Naive thymus-derived CD4-positive, alpha-beta T cell (primary cell): Measurements from ENCODE around the gene RRP1B. TPM values are rescaled to one million over a fixed set of nuclear protein-coding genes. Genes with fewer than 3 reads are reported as not detected.

Experiments
- ATAC-seq: fragments of 150-1000 bp; cut with Tn5 transposase; 2 replicates; pipeline ENCODE4 v1.10.0; 2021; ENCODE audit warnings: mild to moderate bottlenecking, moderate library complexity
- CTCF ChIA-PET: fragments of 350-600 bp; sonication (Branson Sonifier 250); formaldehyde crosslinking; loops from one replicate; lab custom pipeline; 2021; ENCODE audit warnings: antibody characterized with exemption; lab: Charles Lee
- POLR2A ChIA-PET: fragments of 350-600 bp; sonication (Branson Sonifier 250); formaldehyde crosslinking; loops from one replicate; lab custom pipeline; 2021; ENCODE audit warnings: antibody characterized with exemption, inconsistent platforms; lab: Charles Lee
- DNase-seq, 9 donors: peaks; one replicate each; pipeline versions ENCODE4 v3.0.0 to v3.0.0-alpha.2; 2020 to 2022; ENCODE audit warnings: mixed read lengths in 1 of 9
- H3K27ac ChIP-seq: one replicate; pipeline ENCODE4 v1.7.0; 2013; ENCODE audit warnings: mild to moderate bottlenecking, low read depth, low read length, moderate library complexity
- H3K27me3 ChIP-seq, 2 donors: one replicate each; pipeline ENCODE4 v1.7.0; 2013; ENCODE audit warnings: low read length in 2 of 2, mild to moderate bottlenecking in 2 of 2, moderate library complexity in 2 of 2; ENCODE audit not compliant: control insufficient read depth in 2 of 2, insufficient read depth in 2 of 2
- H3K36me3 ChIP-seq, 3 experiments: 1 replicate in 2 of 3; 2 replicates in 1 of 3; pipeline ENCODE4 v1.7.0; 2013; ENCODE audit warnings: low read length in 3 of 3, mild to moderate bottlenecking in 3 of 3, moderate library complexity in 1 of 3; ENCODE audit not compliant: insufficient read depth in 3 of 3, control insufficient read depth in 2 of 3
- H3K4me1 ChIP-seq, 2 donors: one replicate each; pipeline ENCODE4 v1.7.0; 2013; ENCODE audit warnings: low read length in 2 of 2, mild to moderate bottlenecking in 2 of 2, moderate library complexity in 1 of 2; ENCODE audit not compliant: control insufficient read depth in 2 of 2, insufficient read depth in 2 of 2
- H3K4me3 ChIP-seq: 2 replicates; pipeline ENCODE4 v1.7.0; 2013; ENCODE audit warnings: mild to moderate bottlenecking, low read length
- H3K9me3 ChIP-seq, 3 experiments: 1 replicate in 2 of 3; 2 replicates in 1 of 3; pipeline ENCODE4 v1.7.0; 2013; ENCODE audit warnings: low read length in 3 of 3; ENCODE audit not compliant: control insufficient read depth in 2 of 3
- H3K27ac Mint-ChIP-seq, 9 donors: one replicate each; pipeline ENCODE4 v1.8.0; 2020 to 2022; ENCODE audit warnings: mixed read lengths in 9 of 9, mild to moderate bottlenecking in 8 of 9, moderate library complexity in 5 of 9, inconsistent platforms in 2 of 9
- H3K27me3 Mint-ChIP-seq, 5 donors: one replicate each; pipeline ENCODE4 v1.8.0; 2021 to 2022; ENCODE audit warnings: mixed read lengths in 5 of 5, mild to moderate bottlenecking in 1 of 5
- H3K36me3 Mint-ChIP-seq, 5 donors: one replicate each; pipeline ENCODE4 v1.8.0; 2020 to 2022; ENCODE audit warnings: mixed read lengths in 5 of 5, mild to moderate bottlenecking in 3 of 5, inconsistent platforms in 1 of 5
- H3K4me1 Mint-ChIP-seq, 7 donors: one replicate each; pipeline ENCODE4 v1.8.0; 2020 to 2022; ENCODE audit warnings: mixed read lengths in 7 of 7, mild to moderate bottlenecking in 3 of 7, inconsistent platforms in 1 of 7
- H3K4me3 Mint-ChIP-seq, 10 donors: one replicate each; pipeline ENCODE4 v1.8.0; 2020 to 2022; ENCODE audit warnings: mild to moderate bottlenecking in 10 of 10, mixed read lengths in 10 of 10, moderate library complexity in 6 of 10, inconsistent platforms in 2 of 10
- H3K9me3 Mint-ChIP-seq, 11 donors: one replicate each; pipeline ENCODE4 v1.8.0; 2020 to 2022; ENCODE audit warnings: mixed read lengths in 11 of 11, mild to moderate bottlenecking in 4 of 11, inconsistent platforms in 1 of 11, moderate library complexity in 1 of 11
- intact Hi-C, 2 donors: fragments of 100-400 bp; cut with micrococcal nuclease; formaldehyde crosslinking; loops; one replicate each; pipeline ENCODE4 v1.15.1; 2023
- polyA plus RNA-seq, 2 donors: library from polyadenylated mRNA; unstranded; fragments of 300-500 nt; fragmentation: Illumina TruSeq; gene quantifications; one replicate each; pipeline ENCODE4 v1.2.3, GENCODE V29; 2021
- total RNA-seq, 6 experiments: library from RNA in 5 of 6; stranded (reverse) in 5 of 6; gene quantifications; 1 replicate in 5 of 6; 2 replicates in 1 of 6; pipeline ENCODE4 v1.2.3 and lab custom pipeline; 2021 to 2026

The RRP1B gene
- total and polyA plus RNA-seq, 7 experiments from 2014 or later, result 23.9 to 49.3 (median 39.6) TPM

DNA sequence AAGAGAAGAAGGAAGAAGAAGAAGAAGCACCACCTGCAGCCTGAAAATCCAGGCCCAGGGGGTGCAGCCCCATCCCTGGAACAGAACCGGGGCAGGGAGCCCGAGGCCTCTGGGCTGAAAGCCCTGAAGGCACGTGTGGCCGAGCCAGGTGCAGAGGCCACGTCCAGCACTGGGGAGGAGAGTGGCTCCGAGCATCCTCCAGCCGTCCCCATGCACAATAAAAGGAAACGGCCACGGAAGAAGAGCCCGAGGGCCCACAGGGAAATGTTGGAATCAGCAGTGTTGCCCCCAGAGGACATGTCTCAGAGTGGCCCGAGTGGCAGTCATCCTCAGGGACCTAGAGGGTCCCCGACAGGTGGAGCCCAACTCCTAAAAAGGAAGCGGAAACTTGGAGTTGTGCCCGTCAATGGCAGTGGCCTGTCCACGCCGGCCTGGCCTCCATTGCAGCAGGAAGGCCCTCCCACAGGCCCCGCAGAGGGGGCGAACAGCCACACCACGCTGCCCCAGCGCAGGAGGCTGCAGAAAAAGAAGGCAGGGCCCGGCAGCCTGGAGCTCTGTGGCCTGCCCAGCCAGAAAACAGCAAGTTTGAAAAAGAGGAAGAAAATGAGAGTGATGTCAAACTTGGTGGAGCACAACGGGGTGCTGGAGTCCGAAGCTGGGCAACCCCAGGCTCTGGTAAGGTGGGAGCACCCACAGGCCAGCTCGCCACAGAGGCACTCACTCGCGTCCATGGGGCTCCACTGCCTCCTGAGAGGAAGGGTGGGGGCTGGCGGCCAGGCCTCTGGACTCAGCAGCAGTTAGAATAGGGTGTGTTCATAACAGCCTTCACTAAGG is 28.4 kb downstream of the RRP1B start:
- H3K4me1 ChIP-seq, result no peaks in the 10 kb centered on the region
- ATAC-seq, result no peak
- peaks cover 0 to 17% (median 0%) of the 10 kb centered on the region in 7 donors for H3K4me1 Mint-ChIP-seq
- H3K36me3 Mint-ChIP-seq, result peaks cover 17 to 48% (median 29%) of the 10 kb centered on the region in 5 donors
- H3K27ac ChIP-seq, result no peak overlapping the region
- no peaks in the 10 kb centered on the region for H3K9me3 ChIP-seq
- no peak for DNase-seq
- no peak overlapping the region for H3K4me3 Mint-ChIP-seq
- intact Hi-C loops, result no loop called here
- no peak overlapping the region for H3K4me3 ChIP-seq
- no peaks in the 10 kb centered on the region for H3K9me3 Mint-ChIP-seq
- peak overlapping the region in 3 of 9 donors; percentile 28 to 54 (median 39) for H3K27ac Mint-ChIP-seq
- CTCF ChIA-PET, result no interaction called here
- peaks cover 30 to 96% (median 64%) of the 10 kb centered on the region in 3 experiments for H3K36me3 ChIP-seq
- no peaks in the 10 kb centered on the region for H3K27me3 Mint-ChIP-seq
- POLR2A ChIA-PET, result no interaction called here
- no peaks in the 10 kb centered on the region for H3K27me3 ChIP-seq

GRCh38 chr21:43688906-43689305 is 29.5 kb downstream of the RRP1B start:
- no peak overlapping the region for H3K27ac Mint-ChIP-seq
- DNase-seq (no peak), ATAC-seq (no peak)
- H3K36me3 Mint-ChIP-seq, result peaks cover 17 to 50% (median 33%) of the 10 kb centered on the region in 5 donors
- no peaks in the 10 kb centered on the region for H3K4me1 ChIP-seq
- H3K4me1 Mint-ChIP-seq, result peaks cover 0 to 14% (median 0%) of the 10 kb centered on the region in 7 donors
- H3K9me3 ChIP-seq, result no peaks in the 10 kb centered on the region
- H3K27me3 Mint-ChIP-seq, result no peaks in the 10 kb centered on the region
- intact Hi-C loops, result no loop called here
- POLR2A ChIA-PET, result no interaction called here
- H3K4me3 ChIP-seq, result no peak overlapping the region
- CTCF ChIA-PET, result no interaction called here
- no peak overlapping the region for H3K4me3 Mint-ChIP-seq
- no peaks in the 10 kb centered on the region for H3K9me3 Mint-ChIP-seq
- no peaks in the 10 kb centered on the region for H3K27me3 ChIP-seq
- peaks cover 30 to 97% (median 69%) of the 10 kb centered on the region in 3 experiments for H3K36me3 ChIP-seq
- no peak overlapping the region for H3K27ac ChIP-seq

- intact Hi-C loops, result no loop called here
- Mint-ChIP-seq H3K9me3 (no peaks in the 10 kb centered on the region), H3K27ac (no peak overlapping the region), H3K36me3 (peaks cover 17 to 49% (median 27%) of the 10 kb centered on the region in 5 donors), H3K4me1 (peaks cover 0 to 7% (median 0%) of the 10 kb centered on the region in 7 donors), H3K27me3 (no peaks in the 10 kb centered on the region), H3K4me3 (no peak overlapping the region)
- H3K9me3 ChIP-seq, result no peaks in the 10 kb centered on the region
- no peak overlapping the region for H3K4me3 ChIP-seq
- no peaks in the 10 kb centered on the region for H3K4me1 ChIP-seq
- ChIA-PET CTCF (no interaction called here), POLR2A (no interaction called here)
- DNase-seq (no peak), ATAC-seq (no peak)
- no peaks in the 10 kb centered on the region for H3K27me3 ChIP-seq
- H3K36me3 ChIP-seq, result peaks cover 30 to 98% (median 65%) of the 10 kb centered on the region in 3 experiments
- no peak overlapping the region for H3K27ac ChIP-seq
Measured at GRCh38 chr21:43689556-43690337, 30.4 kb downstream of the RRP1B start.

- H3K9me3 ChIP-seq, result no peaks in the 10 kb centered on the region
- H3K27me3 ChIP-seq, result no peaks in the 10 kb centered on the region
- Mint-ChIP-seq H3K36me3 (peaks cover 14 to 49% (median 23%) of the 10 kb centered on the region in 5 donors), H3K4me1 (peaks cover 0 to 4% (median 0%) of the 10 kb centered on the region in 7 donors), H3K27ac (peak overlapping the region in 2 of 9 donors; percentile 17 to 46), H3K9me3 (no peaks in the 10 kb centered on the region), H3K4me3 (no peak overlapping the region), H3K27me3 (no peaks in the 10 kb centered on the region)
- no peak overlapping the region for H3K27ac ChIP-seq
- POLR2A ChIA-PET, result no interaction called here
- no peaks in the 10 kb centered on the region for H3K4me1 ChIP-seq
- peaks cover 27 to 93% (median 59%) of the 10 kb centered on the region in 3 experiments for H3K36me3 ChIP-seq
- intact Hi-C loops, result no loop called here
- no peak overlapping the region for H3K4me3 ChIP-seq
- CTCF ChIA-PET, result no interaction called here
- DNase-seq (no peak), ATAC-seq (no peak)
Measured at GRCh38 chr21:43690346-43690745, 31.0 kb downstream of the RRP1B start.

DNA sequence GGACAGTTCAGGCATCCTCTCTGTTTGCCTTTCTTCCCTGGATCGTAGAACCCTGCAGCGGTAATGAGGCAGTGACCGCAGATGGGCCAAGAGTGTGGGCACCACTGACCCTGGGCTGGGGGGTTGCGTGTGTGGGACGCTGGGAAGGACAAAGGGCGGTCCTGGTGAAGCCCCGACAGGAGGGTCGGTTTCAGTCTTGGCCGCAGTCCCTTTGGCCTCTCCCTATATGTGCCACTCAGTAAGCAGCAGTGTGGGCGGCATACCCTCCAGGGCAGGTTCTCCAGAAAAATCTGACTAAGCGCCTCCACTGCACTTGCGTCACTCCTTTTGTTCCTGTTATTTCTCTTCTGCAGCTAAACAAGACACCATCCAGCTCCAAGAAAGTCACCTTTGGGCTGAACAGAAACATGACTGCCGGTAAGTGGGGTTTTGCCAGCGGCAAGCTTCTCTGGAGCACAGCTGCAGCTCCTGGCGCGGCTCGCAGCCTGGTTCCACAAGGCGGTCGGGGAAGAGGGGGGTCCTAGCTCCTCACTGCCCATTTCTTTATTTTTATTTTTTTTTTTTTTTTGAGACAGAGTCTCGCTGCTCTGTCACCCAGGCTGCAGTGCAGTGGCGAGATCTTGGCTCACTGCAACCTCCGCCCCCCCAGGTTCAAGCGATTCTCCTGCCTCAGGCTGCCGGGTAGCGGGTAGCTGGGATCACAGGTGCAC is 31.9 kb downstream of the RRP1B start:
- H3K9me3 ChIP-seq, result no peaks in the 10 kb centered on the region
- no peaks in the 10 kb centered on the region for H3K4me1 ChIP-seq
- no peaks in the 10 kb centered on the region for H3K27me3 Mint-ChIP-seq
- no peak overlapping the region for H3K4me3 ChIP-seq
- ChIA-PET POLR2A (no interaction called here), CTCF (no interaction called here)
- no peak overlapping the region for H3K27ac Mint-ChIP-seq
- no peaks in the 10 kb centered on the region for H3K27me3 ChIP-seq
- no peak for DNase-seq
- no peak overlapping the region for H3K27ac ChIP-seq
- H3K4me3 Mint-ChIP-seq, result no peak overlapping the region
- peaks cover 0 to 4% (median 0%) of the 10 kb centered on the region in 7 donors for H3K4me1 Mint-ChIP-seq
- H3K9me3 Mint-ChIP-seq, result no peaks in the 10 kb centered on the region
- intact Hi-C loops, result no loop called here
- peaks cover 20 to 91% (median 53%) of the 10 kb centered on the region in 3 experiments for H3K36me3 ChIP-seq
- peaks cover 12 to 52% (median 25%) of the 10 kb centered on the region in 5 donors for H3K36me3 Mint-ChIP-seq
- no peak for ATAC-seq

GRCh38 chr21:43691801-43692200 is 32.4 kb downstream of the RRP1B start:
- peaks cover 0 to 4% (median 2%) of the 10 kb centered on the region in 7 donors for H3K4me1 Mint-ChIP-seq
- intact Hi-C loops, result no loop called here
- Histone ChIP-seq H3K4me1 (no peaks in the 10 kb centered on the region), H3K4me3 (no peak overlapping the region), H3K27me3 (no peaks in the 10 kb centered on the region), H3K27ac (no peak overlapping the region), H3K36me3 (peaks cover 14 to 91% (median 49%) of the 10 kb centered on the region in 3 experiments), H3K9me3 (no peaks in the 10 kb centered on the region)
- H3K27me3 Mint-ChIP-seq, result no peaks in the 10 kb centered on the region
- DNase-seq (no peak), ATAC-seq (no peak)
- POLR2A ChIA-PET, result no interaction called here
- H3K27ac Mint-ChIP-seq, result no peak overlapping the region
- no peak overlapping the region for H3K4me3 Mint-ChIP-seq
- CTCF ChIA-PET, result interaction anchor here (0.7 kb wide), 1 partner anchor 283 kb away, joined by 4 read pairs; no protein-coding TSS in a partner anchor
- no peaks in the 10 kb centered on the region for H3K9me3 Mint-ChIP-seq
- peaks cover 12 to 52% (median 25%) of the 10 kb centered on the region in 5 donors for H3K36me3 Mint-ChIP-seq
